H9 (cell line): ENCODE measurements around the gene THTPA. TPM values are rescaled to one million over a fixed set of nuclear protein-coding genes. Genes with fewer than 3 reads are reported as not detected.

Experiments
- total RNA-seq: library from RNA; stranded (reverse); gene quantifications from 2 replicates; pipeline ENCODE4 v1.2.1, GENCODE V29; 2021

THTPA gene
- total RNA-seq, 1 experiment from 2014 or later, result 15.6 TPM

Other genes with a start within 250 kb of the THTPA start
- gene BCL2L2, start 249.4 kb upstream of the THTPA start, total RNA-seq, result 8.4 and 8.8 TPM in 2 replicates
- gene PABPN1, start 234.8 kb upstream of the THTPA start, total RNA-seq, result 331 and 333 TPM in 2 replicates
- 33.0 and 34.0 TPM in 2 replicates for gene SLC22A17, start 203.4 kb upstream of the THTPA start, total RNA-seq
- 31.9 and 32.1 TPM in 2 replicates for gene EFS, start 191.1 kb upstream of the THTPA start, total RNA-seq
- gene IL25, start 183.5 kb upstream of the THTPA start, total RNA-seq, result not detected in 2 replicates
- not detected in 2 replicates for gene CMTM5, start 179.2 kb upstream of the THTPA start, total RNA-seq
- 0.07 and 0.13 TPM in 2 replicates for gene MYH6, start 148.0 kb upstream of the THTPA start, total RNA-seq
- not detected in 2 replicates for gene MYH7, start 120.6 kb upstream of the THTPA start, total RNA-seq
- 51.7 and 53.1 TPM in 2 replicates for gene NGDN, start 86.6 kb upstream of the THTPA start, total RNA-seq
- gene ZFHX2, start 4.5 kb upstream of the THTPA start, total RNA-seq, result 19.2 and 19.4 TPM in 2 replicates
- 107 and 121 TPM in 2 replicates for gene AP1G2, start 11.5 kb downstream of the THTPA start, total RNA-seq
- gene JPH4, start 22.5 kb downstream of the THTPA start, total RNA-seq, result 6.7 and 6.8 TPM in 2 replicates
- 0.66 and 0.77 TPM in 2 replicates for gene DHRS2, start 80.1 kb downstream of the THTPA start, total RNA-seq